GM12864 (cell line): ENCODE results near the gene ATP8B3.

Source experiments
- DNase-seq: peaks from one replicate; pipeline ENCODE4 v3.0.0-alpha.2; 2011; ENCODE audit warnings: low read depth
- H3K4me3 ChIP-seq: 2 replicates; pipeline ENCODE4 v1.5.1; 2011; ENCODE audit warnings: mild to moderate bottlenecking, low read depth, low read length, control low read depth
- CTCF ChIP-seq: IDR thresholded peaks from 2 replicates; pipeline ENCODE4 v1.5.1; 2011; ENCODE audit warnings: low read depth, mild to moderate bottlenecking, moderate library complexity, low read length, control low read depth, inconsistent platforms; ENCODE audit errors: missing control alignments

Gene ATP8B3

GRCh38 chr19:1809678-1810077 lies 2.4 kb downstream of the ATP8B3 start:
- DNase-seq: no peak
- TF ChIP-seq CTCF: no peak

GRCh38 chr19:1808395-1808731 lies 3.7 kb downstream of the ATP8B3 start:
- DNase-seq: no peak
- TF ChIP-seq CTCF: no peak
- H3K4me3 ChIP-seq: no peak overlapping the region

More at GRCh38 chr19:1809678-1810077, 2.4 kb downstream of the ATP8B3 start:
- no peak overlapping the region for H3K4me3 ChIP-seq

- no peak for DNase-seq
- no peak overlapping the region for H3K4me3 ChIP-seq
- no peak for TF ChIP-seq CTCF
Measured at GRCh38 chr19:1807695-1808394, 4.2 kb downstream of the ATP8B3 start.

GRCh38 chr19:1807030-1807694 lies 4.9 kb downstream of the ATP8B3 start:
- no peak for DNase-seq
- H3K4me3 ChIP-seq: no peak overlapping the region
- no peak for TF ChIP-seq CTCF

GRCh38 chr19:1806184-1807029 lies 5.7 kb downstream of the ATP8B3 start:
- TF ChIP-seq CTCF: no peak
- H3K4me3 ChIP-seq: no peak overlapping the region

GRCh38 chr19:1805401-1806183 lies 6.5 kb downstream of the ATP8B3 start:
- H3K4me3 ChIP-seq: no peak overlapping the region
- no peak for DNase-seq
- no peak for TF ChIP-seq CTCF

More at GRCh38 chr19:1806184-1807029, 5.7 kb downstream of the ATP8B3 start:
- no peak for DNase-seq
